Left lung (tissue), 10 donors: ENCODE results near the gene PUSL1. TPM values are rescaled to one million over a fixed set of nuclear protein-coding genes. Genes with fewer than 3 reads are reported as not detected.

Source experiments
- ATAC-seq: fragments of 200-7000 bp; cut with Tn5 transposase; one replicate; pipeline ENCODE4 v1.9.1; 2020; ENCODE audit warnings: moderate library complexity
- DNase-seq, 4 donors: peaks; one replicate each; pipeline ENCODE4 v3.0.0-alpha.2; 2013 to 2020
- H3K27ac ChIP-seq, 2 donors: fragments of 200-600 bp; sonication (generic) in 1 of 2; one replicate each; pipeline versions ENCODE4 v1.5.0 to v1.8.0; 2020 to 2021
- H3K27me3 ChIP-seq, 2 donors: fragments of 200-600 bp; sonication (generic) in 1 of 2; one replicate each; pipeline versions ENCODE4 v1.5.0 to v1.8.0; 2020 to 2021
- H3K36me3 ChIP-seq, 2 donors: fragments of 200-600 bp; sonication (generic) in 1 of 2; one replicate each; pipeline versions ENCODE4 v1.5.0 to v1.8.0; 2020 to 2021
- H3K4me1 ChIP-seq, 2 donors: fragments of 200-600 bp; one replicate each; pipeline ENCODE4 v1.8.0; 2021
- H3K4me3 ChIP-seq, 2 donors: fragments of 200-600 bp; sonication (generic) in 1 of 2; one replicate each; pipeline versions ENCODE4 v1.5.0 to v1.8.0; 2020 to 2021; ENCODE audit warnings: mild to moderate bottlenecking in 1 of 2
- H3K9me3 ChIP-seq, 2 donors: fragments of 200-600 bp; sonication (generic) in 1 of 2; one replicate each; pipeline versions ENCODE4 v1.5.0 to v1.8.0; 2020 to 2021
- intact Hi-C, 2 donors: fragments of 100-400 bp; cut with DNase I; formaldehyde crosslinking; loops; one replicate each; pipeline versions ENCODE4 v1.11.2 to v1.14.2; 2022
- polyA plus RNA-seq, 6 donors: library from polyadenylated mRNA; unstranded; fragments of 120-200 nt; gene quantifications; one replicate each; pipeline ENCODE4 v1.2.1, GENCODE V29; 2013; ENCODE audit not compliant: insufficient read length in 6 of 6
- total RNA-seq, 2 donors: library from RNA; stranded (reverse); fragmentation: NEBNext Ultra II Directional; extraction: Animal tissue kit (Norgen Biotek cat#: 25700); gene quantifications; one replicate each; pipeline ENCODE4 v1.2.1, GENCODE V29; 2021
- TF ChIP-seq, protein P1 (sequence below), 2 donors: fragments of 200-600 bp; sonication (generic) in 1 of 2; IDR thresholded peaks; one replicate each; pipeline versions ENCODE4 v1.5.0 to v1.8.0; 2021; ENCODE audit warnings: antibody characterized with exemption in 2 of 2
- donor health status: DM: no; HTN: yes; CAD: no.
- donor health status: DM: no; HTN: no; CAD: no.

The PUSL1 gene
- total and polyA plus RNA-seq, 8 donors, result 4.3 to 18.3 (median 8.7) TPM

DNA sequence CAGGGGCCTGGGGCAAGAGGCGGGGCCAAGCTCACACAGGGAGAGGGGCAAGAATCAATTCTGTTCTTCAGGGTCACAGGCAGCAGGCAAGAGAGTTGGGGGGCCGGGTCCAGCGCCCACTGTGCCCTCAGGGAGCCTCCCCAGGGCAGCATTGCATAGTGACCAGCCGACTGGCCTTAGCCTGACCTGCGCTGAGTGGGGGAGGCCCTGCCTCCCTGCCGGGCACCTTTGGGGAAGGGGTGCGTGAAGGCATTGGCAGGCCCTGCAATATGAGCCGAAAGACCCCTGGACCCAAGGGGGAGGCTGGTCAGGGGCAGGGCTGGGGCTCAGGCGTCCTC is 16.0 kb upstream of the PUSL1 start:
- intact Hi-C loops, result loop anchor here in 1 of 2 donors (10.0 kb wide), 1 partner anchor 168 kb away; no protein-coding TSS in a partner anchor
- TF ChIP-seq, protein P1, sequence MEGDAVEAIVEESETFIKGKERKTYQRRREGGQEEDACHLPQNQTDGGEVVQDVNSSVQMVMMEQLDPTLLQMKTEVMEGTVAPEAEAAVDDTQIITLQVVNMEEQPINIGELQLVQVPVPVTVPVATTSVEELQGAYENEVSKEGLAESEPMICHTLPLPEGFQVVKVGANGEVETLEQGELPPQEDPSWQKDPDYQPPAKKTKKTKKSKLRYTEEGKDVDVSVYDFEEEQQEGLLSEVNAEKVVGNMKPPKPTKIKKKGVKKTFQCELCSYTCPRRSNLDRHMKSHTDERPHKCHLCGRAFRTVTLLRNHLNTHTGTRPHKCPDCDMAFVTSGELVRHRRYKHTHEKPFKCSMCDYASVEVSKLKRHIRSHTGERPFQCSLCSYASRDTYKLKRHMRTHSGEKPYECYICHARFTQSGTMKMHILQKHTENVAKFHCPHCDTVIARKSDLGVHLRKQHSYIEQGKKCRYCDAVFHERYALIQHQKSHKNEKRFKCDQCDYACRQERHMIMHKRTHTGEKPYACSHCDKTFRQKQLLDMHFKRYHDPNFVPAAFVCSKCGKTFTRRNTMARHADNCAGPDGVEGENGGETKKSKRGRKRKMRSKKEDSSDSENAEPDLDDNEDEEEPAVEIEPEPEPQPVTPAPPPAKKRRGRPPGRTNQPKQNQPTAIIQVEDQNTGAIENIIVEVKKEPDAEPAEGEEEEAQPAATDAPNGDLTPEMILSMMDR (IDR thresholded peaks at IDR 0.05), result no peak
- Histone ChIP-seq H3K4me1 (no peaks in the 10 kb centered on the region), H3K27me3 (peaks cover 0 to 6% of the 10 kb centered on the region in 2 donors), H3K36me3 (peaks cover 0 to 44% of the 10 kb centered on the region in 2 donors), H3K9me3 (no peaks in the 10 kb centered on the region), H3K4me3 (no peak overlapping the region), H3K27ac (no peak overlapping the region)
- no peak for ATAC-seq
- no peak for DNase-seq

DNA sequence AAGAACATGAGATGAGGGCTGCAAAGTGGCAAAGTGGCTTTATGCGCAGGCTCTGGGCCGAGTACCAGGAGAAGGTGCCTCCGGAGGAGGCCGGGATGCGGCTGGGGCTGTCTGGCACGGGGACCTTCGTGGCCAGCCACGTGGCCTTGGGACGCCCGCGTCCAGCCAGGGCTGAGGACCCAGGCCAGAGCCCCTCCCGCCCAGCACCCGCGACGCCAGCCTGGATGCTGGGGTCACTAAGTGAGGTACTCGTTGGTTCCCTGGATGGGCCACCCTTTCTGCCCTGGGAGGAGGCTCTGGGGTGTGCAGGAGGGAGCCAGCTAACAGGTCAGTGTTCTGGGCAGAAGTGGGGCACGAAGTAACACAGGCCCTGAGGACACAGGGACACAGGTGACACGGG is 15.5 kb upstream of the PUSL1 start:
- intact Hi-C loops, result loop anchor here in 1 of 2 donors (10.0 kb wide), 1 partner anchor 168 kb away; no protein-coding TSS in a partner anchor
- DNase-seq (no peak), ATAC-seq (no peak)
- TF ChIP-seq, protein P1 (IDR thresholded peaks at IDR 0.05), result no peak
- Histone ChIP-seq H3K27ac (no peak overlapping the region), H3K27me3 (peaks cover 0 to 2% of the 10 kb centered on the region in 2 donors), H3K36me3 (peaks cover 0 to 47% of the 10 kb centered on the region in 2 donors), H3K9me3 (no peaks in the 10 kb centered on the region), H3K4me3 (no peak overlapping the region), H3K4me1 (no peaks in the 10 kb centered on the region)

DNA sequence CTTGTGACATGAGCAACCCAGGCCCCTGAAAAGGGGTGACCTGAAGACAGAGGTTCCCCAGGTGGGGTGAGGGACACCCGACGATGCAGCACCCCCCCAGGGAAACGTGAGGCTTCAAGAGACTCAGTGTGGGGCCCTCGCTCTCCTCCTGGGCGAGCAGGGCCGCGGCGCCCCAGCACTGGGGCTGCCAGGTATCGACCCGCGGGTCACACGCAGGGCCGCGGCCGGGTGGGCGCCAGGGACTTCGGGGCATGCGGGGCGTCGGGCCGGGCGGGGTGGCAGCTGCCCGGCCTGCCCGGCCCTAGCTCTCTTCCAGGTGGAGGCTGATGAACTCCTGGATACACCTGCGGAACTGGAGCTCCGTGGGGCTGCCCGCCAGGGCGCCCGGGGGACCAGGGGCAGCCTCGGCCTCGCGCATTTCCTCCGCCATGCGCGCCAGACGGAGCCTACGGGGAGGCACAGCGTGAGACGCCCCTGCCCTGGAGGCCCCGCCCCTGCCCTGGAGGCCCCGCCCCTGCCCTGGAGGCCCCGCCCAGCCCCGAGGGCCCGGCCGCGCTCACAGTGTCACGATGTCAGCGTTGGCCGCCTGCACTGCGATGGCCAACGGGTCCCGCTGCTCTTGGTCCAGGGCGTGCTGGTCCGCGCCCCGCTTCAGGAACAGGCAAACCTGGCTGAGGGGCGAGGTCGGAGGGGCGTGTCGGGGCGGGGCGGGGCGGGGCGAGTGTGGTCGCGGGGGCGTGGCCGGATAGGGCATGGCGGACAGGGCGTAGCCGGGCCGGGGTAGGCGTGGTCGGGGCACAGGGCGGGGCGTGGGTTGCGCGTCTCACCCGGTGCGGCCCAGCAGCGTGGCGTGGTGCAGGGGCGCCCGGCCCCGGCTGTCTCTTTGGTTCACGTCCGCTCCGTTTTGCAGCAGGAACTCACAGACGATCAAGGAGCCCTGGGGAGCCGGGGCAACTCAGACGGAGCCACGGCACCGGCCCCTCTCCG is 14.8 kb upstream of the PUSL1 start:
- H3K9me3 ChIP-seq, result no peaks in the 10 kb centered on the region
- TF ChIP-seq, protein P1 (IDR thresholded peaks at IDR 0.05), result no peak
- H3K4me3 ChIP-seq, result no peak overlapping the region
- peaks cover 0 to 52% of the 10 kb centered on the region in 2 donors for H3K36me3 ChIP-seq
- intact Hi-C loops, result loop anchor here in 1 of 2 donors (10.0 kb wide), 1 partner anchor 169 kb away; no protein-coding TSS in a partner anchor
- H3K27ac ChIP-seq, result no peak overlapping the region
- no peaks in the 10 kb centered on the region for H3K4me1 ChIP-seq
- peak; percentile 16 for ATAC-seq
- DNase-seq, result no peak
- no peaks in the 10 kb centered on the region for H3K27me3 ChIP-seq

DNA sequence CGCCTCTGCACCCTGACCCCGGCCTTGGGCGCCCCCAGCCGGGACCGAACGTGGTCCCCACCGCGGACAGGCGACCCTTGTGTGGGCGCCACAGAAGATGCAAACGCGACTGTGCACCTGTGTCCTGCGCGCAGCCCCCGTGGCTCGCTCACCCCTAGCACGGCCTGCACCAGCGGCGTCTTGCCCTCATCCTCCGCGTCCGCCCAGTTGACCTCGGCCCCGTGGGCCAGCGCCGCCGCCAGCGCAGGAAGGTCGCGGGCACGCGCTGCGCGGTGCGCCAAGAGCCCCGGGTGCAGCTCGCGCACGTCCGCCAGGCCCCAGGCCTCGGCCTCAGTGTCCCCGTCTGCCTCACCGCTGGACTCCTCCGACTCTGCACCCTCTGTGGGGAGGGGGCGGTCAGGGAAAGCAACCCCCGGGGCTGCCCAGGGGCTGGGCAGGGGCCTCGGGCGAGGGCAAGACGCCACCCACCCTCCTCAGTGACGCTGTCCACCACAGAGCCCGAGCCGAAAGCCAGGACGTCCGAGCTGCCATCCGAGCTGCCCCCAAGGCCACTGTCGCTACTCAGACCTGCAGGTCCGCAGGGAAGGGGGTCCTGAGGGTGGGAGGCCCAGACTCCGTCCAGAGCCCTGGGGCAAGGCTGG is 14.0 kb upstream of the PUSL1 start:
- Histone ChIP-seq H3K27me3 (no peaks in the 10 kb centered on the region), H3K36me3 (peaks cover 0 to 57% of the 10 kb centered on the region in 2 donors), H3K4me3 (no peak overlapping the region), H3K27ac (no peak overlapping the region), H3K9me3 (no peaks in the 10 kb centered on the region), H3K4me1 (no peaks in the 10 kb centered on the region)
- TF ChIP-seq, protein P1 (IDR thresholded peaks at IDR 0.05), result no peak
- ATAC-seq (no peak), DNase-seq (no peak)
- intact Hi-C loops, result loop anchor here in 1 of 2 donors (10.0 kb wide), 1 partner anchor 170 kb away; no protein-coding TSS in a partner anchor
